Activated naive CD4-positive, alpha-beta T cell treated with anti-CD3 and anti-CD28 coated beads, Interleukin-2, amount 50 U/mL, for 72 hours (primary cell): ENCODE results near the gene PCK1. TPM values are rescaled to one million over a fixed set of nuclear protein-coding genes. Genes with fewer than 3 reads are reported as not detected.

Experiments used
- ATAC-seq, 2 donors: fragments of 150-1000 bp; cut with Tn5 transposase; 2 replicates each; pipeline ENCODE4 v1.10.0; 2021; ENCODE audit warnings: mild to moderate bottlenecking in 2 of 2, moderate library complexity in 2 of 2
- DNase-seq, 2 donors: peaks; one replicate each; pipeline ENCODE4 v3.0.0; 2021 to 2022; ENCODE audit warnings: low spot score in 2 of 2
- H3K27ac Mint-ChIP-seq, 2 donors: one replicate each; pipeline ENCODE4 v1.8.0; 2022; ENCODE audit warnings: mild to moderate bottlenecking in 2 of 2, mixed read lengths in 2 of 2
- H3K36me3 Mint-ChIP-seq, 2 donors: one replicate each; pipeline ENCODE4 v1.8.0; 2022; ENCODE audit warnings: mixed read lengths in 2 of 2
- H3K9me3 Mint-ChIP-seq, 2 donors: one replicate each; pipeline ENCODE4 v1.8.0; 2022; ENCODE audit warnings: mixed read lengths in 2 of 2
- total RNA-seq, 2 donors: library from RNA; stranded (reverse); gene quantifications; one replicate each; pipeline ENCODE4 v1.2.3, GENCODE V29; 2022

Gene PCK1
- total RNA-seq, 2 donors from 2014 or later, result not detected

DNA sequence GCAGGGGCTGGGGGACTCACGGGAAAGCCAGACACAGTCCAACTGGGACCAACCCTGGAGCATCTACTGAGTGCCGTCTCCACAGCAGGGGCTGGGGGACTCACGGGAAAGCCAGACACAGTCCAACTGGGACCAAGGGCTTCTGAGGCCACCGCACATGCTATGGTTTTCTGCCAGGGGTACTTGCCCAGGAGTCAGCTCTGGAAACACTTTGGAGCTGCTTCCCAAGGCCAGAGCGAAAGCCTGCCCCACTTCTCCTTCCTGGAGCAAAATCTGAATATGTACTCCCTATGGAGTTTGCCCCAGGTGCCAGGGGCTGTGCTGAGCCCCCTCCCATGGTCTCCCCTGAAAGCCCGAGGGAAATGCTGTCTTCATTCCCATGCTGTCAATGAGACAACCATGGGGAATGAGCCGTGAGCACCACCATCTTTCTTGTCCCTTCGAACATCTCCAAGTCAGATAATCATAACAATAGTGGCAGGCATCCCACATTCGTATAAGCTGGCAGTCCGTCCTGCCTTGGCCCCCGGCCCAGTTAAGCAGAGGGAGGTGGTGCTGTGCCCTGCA is 18.5 kb downstream of the PCK1 start:
- Mint-ChIP-seq H3K36me3 (no peaks in the 10 kb centered on the region), H3K27ac (no peak overlapping the region), H3K9me3 (no peaks in the 10 kb centered on the region)
- ATAC-seq (no peak), DNase-seq (no peak)

DNA sequence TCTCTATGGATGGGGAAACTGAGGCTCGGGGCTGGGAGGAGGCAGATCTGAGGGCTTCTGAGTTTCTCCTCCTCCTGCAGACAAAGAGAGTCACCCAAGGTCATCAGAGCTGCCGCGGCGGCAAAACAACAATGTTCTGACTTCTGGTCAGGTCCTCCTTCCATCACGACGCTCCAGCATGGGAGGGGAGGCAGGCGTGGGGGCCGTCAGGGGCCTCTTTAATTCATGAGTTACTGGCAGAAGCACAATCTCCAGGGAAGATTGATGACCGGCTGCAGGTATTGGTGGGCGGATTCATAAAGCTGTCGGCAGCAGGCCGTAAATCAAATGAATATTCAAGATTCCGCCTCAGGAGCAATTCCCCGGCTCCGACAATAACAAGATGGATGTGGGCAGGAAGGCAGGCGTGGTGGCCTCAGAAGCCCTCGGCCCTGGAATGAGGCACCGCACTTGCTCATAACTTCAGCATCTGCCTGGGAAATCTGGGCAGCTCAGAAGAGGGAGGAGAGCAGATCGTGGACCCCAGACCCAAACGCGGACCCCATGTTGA is 19.1 kb downstream of the PCK1 start:
- Mint-ChIP-seq H3K9me3 (no peaks in the 10 kb centered on the region), H3K36me3 (no peaks in the 10 kb centered on the region), H3K27ac (no peak overlapping the region)
- DNase-seq (no peak), ATAC-seq (no peak)

DNA sequence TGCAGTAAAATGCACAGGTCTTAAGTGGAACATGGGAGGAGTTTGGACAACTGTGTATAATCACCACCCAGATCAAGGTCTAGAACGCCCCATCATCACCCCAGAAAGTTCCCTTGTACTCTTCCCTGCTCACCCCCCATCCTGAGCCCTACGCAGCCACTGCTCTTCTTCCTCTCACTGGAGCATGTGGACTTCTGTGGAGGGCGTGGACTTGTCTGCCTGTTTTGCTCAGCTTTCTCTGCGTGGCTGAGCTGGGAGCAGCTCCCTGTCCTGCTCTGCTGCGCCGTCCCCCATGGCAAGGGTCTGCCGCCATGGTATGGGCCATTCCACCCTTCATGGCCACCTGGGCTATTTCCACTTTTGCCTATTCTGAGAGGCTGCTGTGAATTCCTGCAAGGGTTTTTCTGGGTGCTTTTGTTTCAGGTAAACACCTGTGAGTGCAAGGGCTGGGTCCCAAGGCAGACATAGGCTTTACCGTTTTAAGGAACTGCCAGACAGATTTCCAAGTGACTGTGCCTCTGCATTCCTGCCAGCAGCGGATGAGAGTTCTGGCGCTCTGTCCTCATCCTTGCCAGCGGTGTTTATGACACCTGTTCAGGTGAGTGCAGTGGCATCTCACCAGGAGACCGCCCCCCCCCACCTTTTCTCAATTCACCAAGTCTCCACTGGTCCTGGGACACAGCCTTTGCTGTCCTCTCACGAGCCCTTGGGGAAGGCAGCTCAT is 19.7 kb downstream of the PCK1 start:
- H3K36me3 Mint-ChIP-seq, result no peaks in the 10 kb centered on the region
- no peak overlapping the region for H3K27ac Mint-ChIP-seq
- ATAC-seq (no peak), DNase-seq (no peak)
- H3K9me3 Mint-ChIP-seq, result no peaks in the 10 kb centered on the region

DNA sequence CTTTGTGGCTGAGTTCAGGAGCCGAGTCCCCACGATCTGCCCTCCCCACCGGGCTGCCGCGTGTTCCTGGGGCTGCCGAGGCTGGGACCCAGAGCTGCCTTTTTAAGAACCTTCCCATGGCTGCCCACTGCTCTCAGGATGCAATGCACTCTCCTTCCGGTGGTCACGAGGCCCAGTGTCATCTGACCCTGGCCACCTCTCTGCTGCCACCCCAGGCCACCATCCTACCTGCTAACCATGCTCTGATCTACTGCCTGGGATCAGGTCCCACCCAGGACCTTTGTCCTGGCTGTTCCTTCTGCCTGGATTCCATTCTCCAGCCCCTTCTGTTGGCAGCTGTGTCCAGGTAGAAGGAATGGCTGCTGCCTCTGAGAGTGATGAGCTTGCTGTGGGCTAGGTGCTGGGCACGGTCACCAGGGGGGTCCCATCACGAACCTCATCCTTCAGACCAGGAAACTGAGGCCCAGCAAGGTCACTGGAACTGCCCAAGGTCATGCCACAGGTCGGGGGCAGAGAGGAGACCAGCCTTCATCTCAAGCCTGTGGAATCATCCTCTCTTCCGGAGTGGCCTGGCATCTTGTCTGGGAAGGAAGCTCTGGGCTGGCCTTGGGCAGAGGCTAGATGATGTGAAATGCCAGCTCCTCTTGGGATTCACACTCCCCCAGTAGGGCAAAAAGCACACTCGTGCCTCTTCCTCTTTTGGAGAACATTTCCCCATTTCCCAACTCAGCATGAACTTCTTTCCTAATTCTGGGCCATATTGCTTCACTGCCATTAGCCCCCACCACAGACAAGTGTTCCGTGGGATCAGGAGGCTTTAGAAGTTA is 20.5 kb downstream of the PCK1 start:
- DNase-seq, result no peak

DNA sequence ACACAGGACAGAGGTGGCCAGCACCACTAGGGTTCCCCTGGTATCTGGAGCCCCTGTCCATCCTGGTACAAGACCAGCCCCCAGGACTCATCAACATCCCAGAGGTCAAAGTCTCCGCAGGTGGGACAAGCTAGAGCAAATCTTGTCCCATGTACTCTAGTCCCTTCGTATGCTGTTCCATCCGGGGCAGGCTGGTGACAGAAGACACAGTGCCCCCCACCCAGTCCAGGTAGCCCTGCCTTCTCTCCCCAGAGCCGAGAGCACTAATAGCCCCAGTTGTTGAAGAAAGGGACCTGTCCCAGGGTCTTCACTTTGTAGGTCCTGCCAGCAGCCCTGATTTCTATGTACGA is 21.1 kb downstream of the PCK1 start:
- DNase-seq (no peak), ATAC-seq (no peak)
- Mint-ChIP-seq H3K9me3 (no peaks in the 10 kb centered on the region), H3K36me3 (no peaks in the 10 kb centered on the region), H3K27ac (no peak overlapping the region)

More for the DNA sequence above, 20.5 kb downstream of the PCK1 start:
- Mint-ChIP-seq H3K9me3 (no peaks in the 10 kb centered on the region), H3K27ac (no peak overlapping the region), H3K36me3 (no peaks in the 10 kb centered on the region)
- ATAC-seq, result no peak

DNA sequence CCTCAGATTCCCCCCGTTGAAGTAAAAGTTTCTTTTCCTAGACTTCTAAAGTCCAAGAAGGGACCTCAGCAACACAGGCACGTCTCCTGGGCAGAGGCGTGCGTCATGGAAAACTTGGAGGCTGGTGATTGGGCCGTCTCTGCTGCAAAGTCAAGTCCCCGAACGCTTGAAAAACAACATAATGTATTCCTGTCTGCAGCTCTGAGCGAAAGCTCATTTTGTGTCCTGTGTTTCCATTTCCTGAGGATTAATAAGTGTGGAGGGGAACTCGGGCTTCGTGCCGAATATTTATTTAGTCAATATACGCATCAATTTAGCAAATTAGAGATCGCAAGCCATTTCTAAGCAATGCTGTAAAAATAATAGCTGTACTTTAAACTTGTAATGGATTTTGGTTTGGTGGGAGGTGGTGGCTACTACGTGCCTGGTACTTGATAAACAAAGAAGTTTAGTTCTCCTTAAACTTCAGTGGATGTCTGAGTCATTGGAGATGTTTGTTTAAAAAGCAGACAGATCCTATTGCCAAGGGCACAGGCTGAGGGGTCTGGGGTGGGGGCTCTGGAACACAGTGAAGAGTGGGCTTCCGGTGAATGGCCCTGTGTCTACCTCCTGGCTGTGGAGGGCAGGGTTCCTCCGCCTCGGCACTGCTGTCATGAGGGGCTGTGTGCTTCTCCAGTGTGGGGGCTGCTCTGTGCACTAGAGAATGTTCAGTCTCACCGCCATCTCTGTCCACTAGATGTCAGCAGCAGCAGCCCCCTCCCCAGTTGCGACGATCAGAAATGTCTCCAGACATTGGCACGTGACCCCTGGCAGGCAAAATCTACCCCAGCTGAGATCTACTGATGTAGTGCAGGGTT is 21.8 kb downstream of the PCK1 start:
- no peak for DNase-seq
- Mint-ChIP-seq H3K36me3 (no peaks in the 10 kb centered on the region), H3K27ac (no peak overlapping the region), H3K9me3 (no peaks in the 10 kb centered on the region)
- ATAC-seq, result no peak

DNA sequence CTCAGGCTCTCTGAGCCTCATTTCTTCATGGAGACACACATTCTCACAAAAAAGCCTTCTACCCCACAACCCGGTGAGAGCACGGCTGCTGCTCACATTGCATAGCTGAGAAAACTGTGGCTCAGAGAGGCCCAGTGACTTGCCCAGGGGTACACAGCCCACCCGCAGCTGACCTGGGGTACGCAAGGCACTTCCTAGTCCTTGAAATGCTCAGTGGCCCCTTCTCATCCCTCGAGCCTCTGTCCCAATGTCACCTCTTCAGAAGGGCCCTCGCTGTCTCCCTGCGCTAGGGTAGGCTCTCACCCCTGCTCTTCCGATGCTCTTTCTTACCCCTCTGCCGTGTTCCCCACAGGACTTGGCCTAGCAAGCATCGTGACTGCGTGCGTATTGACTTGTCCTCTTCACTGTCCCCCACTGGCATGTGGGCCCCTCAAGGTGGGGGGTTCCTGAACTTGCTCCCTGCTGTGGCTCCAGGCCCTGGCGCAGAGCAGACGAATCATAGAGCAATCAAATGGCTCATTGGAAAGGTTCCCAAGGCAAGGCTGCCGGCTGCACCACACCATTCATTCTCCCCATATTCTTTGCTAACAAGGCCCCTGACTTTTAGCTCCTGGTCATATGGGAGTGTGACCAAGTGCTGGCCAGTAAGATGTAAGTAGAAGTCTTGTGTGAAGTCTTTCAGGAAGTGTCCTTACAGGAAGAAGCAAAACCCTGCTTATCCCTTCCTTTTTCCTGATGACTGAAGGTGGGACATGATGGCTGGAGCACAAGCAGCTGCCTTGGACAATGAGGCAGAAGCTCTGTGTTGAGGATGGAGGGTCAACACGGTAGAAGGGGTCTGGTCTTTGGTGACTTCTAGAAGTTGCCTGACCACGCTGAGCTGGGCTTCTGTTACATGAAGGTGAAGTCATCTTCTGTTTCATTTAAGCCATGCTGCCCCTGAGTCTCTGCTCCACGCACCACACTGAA is 22.7 kb downstream of the PCK1 start:
- ATAC-seq (no peak), DNase-seq (no peak)
- Mint-ChIP-seq H3K9me3 (no peaks in the 10 kb centered on the region), H3K27ac (no peak overlapping the region), H3K36me3 (no peaks in the 10 kb centered on the region)

DNA sequence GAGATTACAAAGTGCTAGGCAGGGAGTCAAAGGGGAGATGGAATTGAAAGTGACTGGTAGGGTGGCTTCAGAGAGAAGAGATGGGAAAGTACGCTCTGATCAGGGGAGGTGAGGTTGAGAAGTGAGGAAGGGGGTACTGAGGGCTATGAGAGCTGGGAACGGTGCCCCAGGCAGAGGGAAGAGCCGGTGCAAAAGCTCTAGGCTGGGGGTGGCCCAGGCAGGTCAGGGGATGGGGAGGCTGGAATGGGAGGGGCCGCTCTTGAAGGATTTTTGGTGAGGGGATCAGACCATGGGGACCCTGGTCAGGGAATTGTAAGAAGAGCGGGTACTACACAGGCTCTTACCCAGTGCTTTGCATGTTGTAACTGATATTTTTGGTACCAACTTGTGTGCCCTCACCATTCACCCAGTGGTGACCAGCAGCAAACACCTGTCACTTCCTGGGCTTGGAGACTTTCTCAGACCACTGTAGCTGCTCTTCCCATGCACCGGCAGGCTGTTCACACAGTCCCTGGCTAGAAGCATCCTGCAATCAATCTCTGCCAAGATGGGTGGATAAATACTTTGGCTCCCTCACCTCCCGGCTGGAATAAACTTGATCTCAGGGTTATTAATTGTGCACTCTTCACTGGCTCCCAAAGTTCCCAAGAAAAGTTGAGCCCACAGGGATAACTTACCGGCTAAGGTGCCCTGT is 24.0 kb downstream of the PCK1 start:
- H3K27ac Mint-ChIP-seq, result no peak overlapping the region
- H3K9me3 Mint-ChIP-seq, result no peaks in the 10 kb centered on the region
- no peak for ATAC-seq

DNA sequence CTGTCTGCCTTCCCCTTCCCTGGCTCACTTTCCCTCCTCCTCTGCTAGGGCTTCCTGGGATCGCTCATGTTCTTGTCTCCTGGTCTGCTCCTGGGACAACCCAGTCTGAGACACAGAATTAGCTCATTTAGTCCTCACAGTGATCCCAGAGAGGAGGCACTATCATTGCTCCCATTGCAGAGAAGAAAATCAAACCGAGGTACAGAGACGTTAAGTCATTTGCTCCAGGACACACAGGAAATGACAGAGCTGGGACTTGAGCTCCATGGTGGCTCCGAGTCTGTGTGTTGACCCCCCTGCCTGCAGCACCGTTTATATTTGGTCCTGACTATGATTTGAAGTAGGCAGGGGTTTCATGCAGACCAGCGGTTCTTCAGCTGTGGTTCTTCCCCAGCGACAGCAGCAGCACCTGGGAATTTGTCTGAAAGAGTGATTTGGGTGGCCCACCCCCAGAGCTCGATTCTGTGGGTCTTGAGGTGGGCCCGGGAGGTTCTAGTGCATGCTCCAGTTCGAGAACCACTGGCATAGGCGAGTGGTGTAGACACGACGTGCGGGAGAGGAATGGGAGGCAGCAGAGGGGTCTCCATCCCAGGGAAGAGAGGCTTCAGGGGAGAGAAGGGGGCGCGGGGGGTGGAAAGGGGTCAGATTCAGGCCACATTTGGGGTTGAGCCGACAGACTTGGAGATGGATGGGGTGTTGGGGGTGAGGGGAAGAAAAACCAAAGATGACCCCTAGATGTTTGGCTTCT is 24.7 kb downstream of the PCK1 start:
- no peaks in the 10 kb centered on the region for H3K36me3 Mint-ChIP-seq
- H3K27ac Mint-ChIP-seq, result no peak overlapping the region
- DNase-seq (no peak), ATAC-seq (no peak)
- H3K9me3 Mint-ChIP-seq, result no peaks in the 10 kb centered on the region

More for the DNA sequence above, 24.0 kb downstream of the PCK1 start:
- DNase-seq, result no peak
- H3K36me3 Mint-ChIP-seq, result no peaks in the 10 kb centered on the region

DNA sequence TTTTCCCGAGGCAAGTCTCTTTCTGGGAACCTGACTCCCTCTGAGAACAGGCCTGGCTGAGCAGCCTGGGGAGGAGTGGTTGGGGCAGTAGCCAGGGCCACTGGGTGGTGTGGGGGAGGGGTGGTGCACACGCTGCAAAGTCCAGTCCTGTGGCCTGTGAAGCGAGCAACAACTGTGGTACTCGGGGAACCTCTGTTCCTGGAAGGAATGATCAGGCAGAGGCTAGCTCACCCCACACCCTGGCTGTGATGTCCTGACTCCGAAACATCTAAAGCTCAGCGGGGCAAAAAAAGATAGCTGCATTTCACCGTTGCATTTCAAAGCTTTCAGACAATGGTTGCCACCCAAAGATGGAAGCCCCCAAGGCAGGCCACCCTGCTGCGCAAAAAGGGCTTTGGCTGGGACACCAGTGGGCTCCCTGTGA is 25.5 kb downstream of the PCK1 start:
- ATAC-seq (no peak), DNase-seq (no peak)
- no peaks in the 10 kb centered on the region for H3K36me3 Mint-ChIP-seq
- H3K9me3 Mint-ChIP-seq, result no peaks in the 10 kb centered on the region
- no peak overlapping the region for H3K27ac Mint-ChIP-seq

DNA sequence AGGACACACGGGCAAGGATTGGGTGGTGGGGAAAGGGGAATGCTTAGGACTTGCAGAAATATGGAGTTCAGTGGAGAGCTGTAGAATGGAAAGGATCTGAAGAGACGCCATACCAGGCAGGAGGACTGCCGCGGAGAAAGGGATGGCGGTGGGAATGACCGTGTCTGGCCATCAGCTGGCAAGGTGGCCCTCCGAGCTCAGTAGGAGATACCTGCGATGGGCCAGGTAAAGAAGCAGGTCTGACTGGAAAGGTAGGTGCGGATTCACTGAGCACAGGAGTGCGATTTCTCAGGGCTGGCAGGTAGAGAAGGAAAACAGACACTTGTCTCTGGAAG is 26.0 kb downstream of the PCK1 start:
- no peaks in the 10 kb centered on the region for H3K36me3 Mint-ChIP-seq
- DNase-seq, result no peak
- H3K27ac Mint-ChIP-seq, result no peak overlapping the region
- H3K9me3 Mint-ChIP-seq, result no peaks in the 10 kb centered on the region
- no peak for ATAC-seq

DNA sequence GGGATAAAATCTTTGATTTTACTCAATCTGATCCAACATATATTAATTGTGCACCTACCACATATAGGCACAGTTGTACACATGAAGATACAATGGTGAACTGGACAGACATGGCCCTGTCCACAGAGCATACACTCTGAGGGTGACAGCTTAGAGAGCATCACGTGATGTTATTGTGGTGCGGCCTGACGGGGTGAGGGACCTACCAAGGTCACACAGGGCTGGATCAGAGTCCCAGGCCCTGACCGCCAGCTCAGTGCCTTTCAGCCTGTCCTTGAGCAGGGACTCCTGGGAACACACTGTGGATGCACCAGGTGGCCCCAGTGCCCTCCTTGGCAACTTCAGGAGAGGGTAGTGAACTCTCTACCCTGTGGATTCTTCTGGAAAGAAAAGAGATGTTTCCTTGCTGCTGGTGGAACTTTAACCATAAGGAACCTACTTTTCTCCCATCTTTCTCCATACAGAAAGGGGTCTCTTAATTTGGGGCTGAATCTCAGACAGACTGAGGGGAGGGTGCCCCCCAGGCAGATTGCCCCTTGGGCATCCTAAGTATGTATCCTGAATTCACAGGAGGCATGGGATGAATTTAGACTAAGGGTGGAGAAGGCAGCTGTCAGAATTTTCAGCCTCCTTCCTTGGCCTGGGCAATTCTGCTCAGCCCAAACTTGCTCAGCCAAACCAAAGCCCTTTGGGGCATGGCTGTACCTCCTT is 26.5 kb downstream of the PCK1 start:
- DNase-seq, result no peak
- Mint-ChIP-seq H3K36me3 (no peaks in the 10 kb centered on the region), H3K27ac (no peak overlapping the region), H3K9me3 (no peaks in the 10 kb centered on the region)
- ATAC-seq, result no peak

DNA sequence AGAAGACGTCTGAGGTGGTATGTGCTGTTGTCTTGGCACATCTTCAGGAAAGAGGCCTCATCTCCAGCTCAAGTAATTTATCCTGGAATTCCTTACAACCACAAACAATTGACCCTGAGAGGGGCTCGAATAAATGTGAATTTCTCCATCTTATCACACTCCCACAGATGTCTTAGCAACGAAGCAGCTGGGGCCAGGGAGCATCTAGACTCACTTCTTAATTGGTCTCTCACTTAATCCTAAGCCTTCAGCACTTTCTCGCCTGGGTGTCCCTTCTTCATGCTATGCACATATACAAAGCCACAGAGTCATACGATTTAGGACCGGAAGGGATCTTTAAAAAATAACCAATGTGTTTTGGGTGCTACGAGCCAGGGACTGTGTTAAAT is 27.1 kb downstream of the PCK1 start:
- no peak for DNase-seq

DNA sequence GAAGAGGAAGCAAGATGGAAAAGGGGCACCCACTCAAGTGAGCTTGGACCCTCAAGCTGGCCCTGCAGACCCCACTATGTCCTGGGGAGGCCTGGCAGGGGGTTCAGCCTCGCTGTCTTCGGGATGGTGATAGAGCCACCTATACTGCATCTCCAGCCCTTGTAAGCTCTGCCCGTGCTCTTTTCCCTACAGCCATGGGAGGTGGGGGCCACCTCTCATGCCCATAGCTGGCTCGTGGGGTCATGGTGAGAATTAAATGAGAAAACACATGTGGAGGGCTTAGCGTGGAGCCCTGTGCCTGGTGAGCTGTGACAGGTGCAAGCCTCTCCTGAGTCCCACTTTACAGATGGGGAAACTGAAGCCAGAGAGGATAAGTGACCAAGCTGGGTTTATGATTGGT is 27.7 kb downstream of the PCK1 start:
- DNase-seq (no peak), ATAC-seq (no peak)
- no peaks in the 10 kb centered on the region for H3K36me3 Mint-ChIP-seq
- H3K27ac Mint-ChIP-seq, result no peak overlapping the region
- H3K9me3 Mint-ChIP-seq, result no peaks in the 10 kb centered on the region

More for the DNA sequence above, 27.1 kb downstream of the PCK1 start:
- no peak overlapping the region for H3K27ac Mint-ChIP-seq
- no peaks in the 10 kb centered on the region for H3K9me3 Mint-ChIP-seq
- ATAC-seq, result no peak
- no peaks in the 10 kb centered on the region for H3K36me3 Mint-ChIP-seq
